Endothelial cell of umbilical vein (primary cell): ENCODE results near the gene CD200R1L.

ENCODE experiments used
- EZH2 ChIP-seq: IDR thresholded peaks from 2 replicates; pipeline ENCODE4 v1.6.1; 2012; ENCODE audit warnings: borderline replicate concordance, low read depth, mild to moderate bottlenecking, moderate library complexity, low read length, inconsistent platforms; ENCODE audit not compliant: severe bottlenecking
- MAX ChIP-seq: IDR thresholded peaks from 2 replicates; pipeline ENCODE4 v1.6.1; 2011; ENCODE audit not compliant: insufficient read depth, insufficient read length
- POLR2A ChIP-seq: IDR thresholded peaks from 2 replicates; pipeline ENCODE4 v1.6.1; 2012; ENCODE audit warnings: low read depth, mild to moderate bottlenecking, control low read depth, low read length
- POLR2AphosphoS5 ChIP-seq: IDR thresholded peaks from 2 replicates; pipeline ENCODE4 v1.6.1; 2012; ENCODE audit warnings: low read depth, mild to moderate bottlenecking, control low read depth, low read length, moderate library complexity; ENCODE audit not compliant: insufficient read depth
- TF ChIP-seq, protein P1 (sequence below), 2 donors: IDR thresholded peaks; 1 replicate in 1 of 2; 2 replicates in 1 of 2; pipeline ENCODE4 v1.5.1; 2011; ENCODE audit warnings: low read length in 2 of 2, mild to moderate bottlenecking in 2 of 2, moderate library complexity in 2 of 2, control low read depth in 1 of 2, inconsistent platforms in 1 of 2, low read depth in 1 of 2; ENCODE audit not compliant: insufficient read depth in 1 of 2; ENCODE audit errors: extremely low read depth in 1 of 2

GRCh38 chr3:112775011-112775742, 71.5 kb downstream of the CD200R1L start:
- no peak for TF ChIP-seq POLR2AphosphoS5
- TF ChIP-seq, protein P1, sequence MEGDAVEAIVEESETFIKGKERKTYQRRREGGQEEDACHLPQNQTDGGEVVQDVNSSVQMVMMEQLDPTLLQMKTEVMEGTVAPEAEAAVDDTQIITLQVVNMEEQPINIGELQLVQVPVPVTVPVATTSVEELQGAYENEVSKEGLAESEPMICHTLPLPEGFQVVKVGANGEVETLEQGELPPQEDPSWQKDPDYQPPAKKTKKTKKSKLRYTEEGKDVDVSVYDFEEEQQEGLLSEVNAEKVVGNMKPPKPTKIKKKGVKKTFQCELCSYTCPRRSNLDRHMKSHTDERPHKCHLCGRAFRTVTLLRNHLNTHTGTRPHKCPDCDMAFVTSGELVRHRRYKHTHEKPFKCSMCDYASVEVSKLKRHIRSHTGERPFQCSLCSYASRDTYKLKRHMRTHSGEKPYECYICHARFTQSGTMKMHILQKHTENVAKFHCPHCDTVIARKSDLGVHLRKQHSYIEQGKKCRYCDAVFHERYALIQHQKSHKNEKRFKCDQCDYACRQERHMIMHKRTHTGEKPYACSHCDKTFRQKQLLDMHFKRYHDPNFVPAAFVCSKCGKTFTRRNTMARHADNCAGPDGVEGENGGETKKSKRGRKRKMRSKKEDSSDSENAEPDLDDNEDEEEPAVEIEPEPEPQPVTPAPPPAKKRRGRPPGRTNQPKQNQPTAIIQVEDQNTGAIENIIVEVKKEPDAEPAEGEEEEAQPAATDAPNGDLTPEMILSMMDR (IDR thresholded peaks at IDR 0.05; ENCODE audit: extremely low read depth in 1 of 2, insufficient read depth in 1 of 2, low read depth in 1 of 2, low read length in 2 of 2) = no peak
- TF ChIP-seq EZH2 = no peak
- TF ChIP-seq POLR2A = no peak
- no peak for TF ChIP-seq MAX
